H1 (cell line): Measurements from ENCODE around the gene EPB41L4A. TPM values are rescaled to one million over a fixed set of nuclear protein-coding genes. Genes with fewer than 3 reads are reported as not detected.

Experiments used
- CTCF ChIA-PET: fragments of 300-600 bp; sonication (Branson Sonifier 250); formaldehyde crosslinking; loops from one replicate; lab custom pipeline; 2021; ENCODE audit not compliant: partially characterized antibody; lab: Charles Lee
- POLR2A ChIA-PET: fragments of 300-600 bp; sonication (Branson Sonifier 250); formaldehyde crosslinking; loops from one replicate; lab custom pipeline; 2021; ENCODE audit warnings: inconsistent platforms; ENCODE audit not compliant: partially characterized antibody; lab: Charles Lee
- DNase-seq, 2 experiments: peaks; one replicate each; pipeline versions ENCODE4 v3.0.0 to v3.0.0-alpha.2; 2010 to 2022; ENCODE audit warnings: low spot score in 2 of 2, low read depth in 1 of 2, mixed read lengths in 1 of 2
- FAIRE-seq: peaks from 2 replicates; lab custom pipeline; 2011; peaks lifted over from hg19 to GRCh38; lab: Jason Lieb, UNC
- H2AFZ ChIP-seq: 2 replicates; pipeline ENCODE4 v1.8.1; 2012; ENCODE audit warnings: low read length, inconsistent platforms
- H2AK5ac ChIP-seq: 2 replicates; pipeline ENCODE4 v1.6.1; 2013; ENCODE audit warnings: low read depth, low read length
- H2BK120ac ChIP-seq: replicated peaks from 2 replicates; pipeline ENCODE3; 2013; ENCODE audit warnings: low read depth, low read length, inconsistent platforms
- H2BK12ac ChIP-seq: 2 replicates; pipeline ENCODE4 v1.6.1; 2013; ENCODE audit warnings: low read depth, low read length
- H2BK15ac ChIP-seq: 2 replicates; pipeline ENCODE4 v1.6.1; 2013; ENCODE audit warnings: low read length
- H2BK20ac ChIP-seq: 2 replicates; pipeline ENCODE4 v1.6.1; 2013; ENCODE audit warnings: low read length
- H2BK5ac ChIP-seq: 2 replicates; pipeline ENCODE4 v1.6.1; 2013; ENCODE audit warnings: low read depth, low read length
- H3K14ac ChIP-seq: 2 replicates; pipeline ENCODE4 v1.6.1; 2013; ENCODE audit warnings: inconsistent platforms; ENCODE audit not compliant: insufficient read length
- H3K18ac ChIP-seq: 2 replicates; pipeline ENCODE4 v1.6.1; 2013; ENCODE audit warnings: low read length; ENCODE audit errors: extremely low read depth
- H3K23ac ChIP-seq: 2 replicates; pipeline ENCODE4 v1.6.1; 2013; ENCODE audit warnings: inconsistent platforms; ENCODE audit not compliant: insufficient read length
- H3K23me2 ChIP-seq: 2 replicates; pipeline ENCODE4 v1.6.1; 2013; ENCODE audit warnings: low read depth, low read length
- H3K27ac ChIP-seq: 2 replicates; pipeline ENCODE4 v1.6.1; 2011; ENCODE audit warnings: low read depth, low read length, inconsistent platforms
- H3K27me3 ChIP-seq, 4 experiments: replicated peaks in 1 of 4; 1 replicate in 1 of 4; 2 replicates in 3 of 4; pipeline versions ENCODE4 v1.6.1 to v1.8.1; 2011 to 2013; ENCODE audit warnings: low read length in 3 of 4, mild to moderate bottlenecking in 3 of 4, inconsistent platforms in 2 of 4, mixed read lengths in 2 of 4, moderate library complexity in 1 of 4; ENCODE audit not compliant: control insufficient read depth in 3 of 4, insufficient read depth in 3 of 4; ENCODE audit errors: extremely low read depth in 1 of 4
- H3K36me3 ChIP-seq, 4 experiments: 2 replicates each; pipeline versions ENCODE4 v1.6.1 to v1.8.1; 2011 to 2013; ENCODE audit warnings: mild to moderate bottlenecking in 4 of 4, low read length in 3 of 4, moderate library complexity in 2 of 4, control low read depth in 1 of 4, inconsistent platforms in 1 of 4; ENCODE audit not compliant: insufficient read depth in 4 of 4, control insufficient read depth in 2 of 4
- H3K4ac ChIP-seq: replicated peaks from 2 replicates; pipeline ENCODE3; 2013; ENCODE audit warnings: low read length, low read depth, mixed read lengths, inconsistent platforms; ENCODE audit not compliant: insufficient read length
- H3K4me1 ChIP-seq, 4 experiments: replicated peaks in 1 of 4; 1 replicate in 1 of 4; 2 replicates in 3 of 4; pipeline versions ENCODE4 v1.6.1 to v1.8.1; 2011 to 2013; ENCODE audit warnings: low read length in 3 of 4, inconsistent platforms in 2 of 4, mixed read lengths in 1 of 4; ENCODE audit not compliant: insufficient read depth in 4 of 4, control insufficient read depth in 3 of 4
- H3K4me2 ChIP-seq, 2 experiments: 2 replicates each; pipeline versions ENCODE4 v1.6.1 to v1.8.1; 2011 to 2013; ENCODE audit warnings: low read depth in 2 of 2, low read length in 2 of 2, control low read depth in 1 of 2, inconsistent platforms in 1 of 2, mild to moderate bottlenecking in 1 of 2; ENCODE audit not compliant: insufficient read depth in 1 of 2
- H3K4me3 ChIP-seq, 4 experiments: fragments of 200-600, 300-600 bp in 1 of 4; sonication (generic), shearing (Covaris generic), sonication (Bioruptor Twin) in 1 of 4; 2 replicates each; pipeline versions ENCODE4 v1.5.1 to v1.8.1; 2011 to 2016; ENCODE audit warnings: low read length in 4 of 4, low read depth in 3 of 4, control low read depth in 2 of 4, inconsistent platforms in 2 of 4, mild to moderate bottlenecking in 2 of 4, mixed read lengths in 1 of 4, moderate library complexity in 1 of 4; ENCODE audit not compliant: insufficient read depth in 2 of 4; ENCODE audit errors: extremely low read depth in 1 of 4
- H3K56ac ChIP-seq: replicated peaks from 2 replicates; pipeline ENCODE3; 2013; ENCODE audit warnings: low read depth, mild to moderate bottlenecking, mixed read lengths, low read length, inconsistent platforms; ENCODE audit not compliant: insufficient read length
- H3K79me1 ChIP-seq: 2 replicates; pipeline ENCODE4 v1.6.1; 2013; ENCODE audit warnings: low read depth, low read length, control low read depth
- H3K79me2 ChIP-seq, 2 experiments: 2 replicates each; pipeline versions ENCODE4 v1.6.1 to v1.8.1; 2012 to 2013; ENCODE audit warnings: low read length in 2 of 2, mild to moderate bottlenecking in 2 of 2, inconsistent platforms in 1 of 2; ENCODE audit not compliant: insufficient read depth in 2 of 2, control insufficient read depth in 1 of 2
- H3K9ac ChIP-seq, 4 experiments: replicated peaks in 1 of 4; 1 replicate in 1 of 4; 2 replicates in 3 of 4; pipeline versions ENCODE4 v1.6.1 to v1.8.1; 2011 to 2013; ENCODE audit warnings: low read depth in 3 of 4, low read length in 3 of 4, control low read depth in 2 of 4, mild to moderate bottlenecking in 2 of 4, moderate library complexity in 2 of 4, inconsistent platforms in 1 of 4; ENCODE audit errors: extremely low read depth in 1 of 4
- H3K9me3 ChIP-seq, 2 experiments: 2 replicates each; pipeline versions ENCODE4 v1.6.1 to v1.8.1; 2012 to 2013; ENCODE audit warnings: mild to moderate bottlenecking in 2 of 2, moderate library complexity in 2 of 2, control low read depth in 1 of 2, inconsistent platforms in 1 of 2, low read depth in 1 of 2, low read length in 1 of 2, mixed read lengths in 1 of 2; ENCODE audit not compliant: insufficient read depth in 2 of 2
- H4K20me1 ChIP-seq, 2 experiments: replicated peaks in 1 of 2; 2 replicates each; pipeline versions ENCODE3 to v1.8.1; 2011 to 2013; ENCODE audit warnings: inconsistent platforms in 2 of 2, low read length in 2 of 2, mild to moderate bottlenecking in 1 of 2; ENCODE audit not compliant: insufficient read depth in 2 of 2, control insufficient read depth in 1 of 2
- H4K5ac ChIP-seq: 2 replicates; pipeline ENCODE4 v1.6.1; 2013; ENCODE audit warnings: low read length, low read depth, mixed read lengths, inconsistent platforms; ENCODE audit not compliant: insufficient read length
- H4K8ac ChIP-seq: 2 replicates; pipeline ENCODE4 v1.8.0; 2013; ENCODE audit warnings: mild to moderate bottlenecking, moderate library complexity, low read length, inconsistent platforms; ENCODE audit not compliant: insufficient read depth; ENCODE audit errors: extremely low read depth
- H4K91ac ChIP-seq: replicated peaks from 2 replicates; pipeline ENCODE3; 2013; ENCODE audit warnings: low read length, mixed read lengths, inconsistent platforms; ENCODE audit not compliant: insufficient read length
- ASH2L ChIP-seq: fragments of 200-600, 300-600 bp; sonication (generic); IDR thresholded peaks from one replicate; pipeline ENCODE4 v1.7.1; 2017; ENCODE audit warnings: low read length
- BACH1 ChIP-seq: IDR thresholded peaks from 2 replicates; pipeline ENCODE4 v1.6.1; 2012; ENCODE audit warnings: low read length, improper control_type of control experiment
- KDM4A ChIP-seq: IDR thresholded peaks from one replicate; pipeline ENCODE4 v1.7.1; 2012; ENCODE audit warnings: low read depth, mild to moderate bottlenecking, moderate library complexity, low read length, inconsistent platforms; ENCODE audit not compliant: severe bottlenecking
- RFX5 ChIP-seq: IDR thresholded peaks from 2 replicates; pipeline ENCODE4 v1.6.1; 2011; ENCODE audit warnings: low read depth, low read length, improper control_type of control experiment, borderline replicate concordance
- RNF2 ChIP-seq: fragments of 200-900, 300-1000 bp; sonication (generic); IDR thresholded peaks from 2 replicates; pipeline ENCODE4 v1.7.1; 2016; ENCODE audit warnings: borderline replicate concordance, low read depth, mild to moderate bottlenecking, antibody characterized with exemption, low read length; ENCODE audit not compliant: poor library complexity, severe bottlenecking; ENCODE audit errors: missing control alignments
- SRF ChIP-seq: IDR thresholded peaks from 2 replicates; pipeline ENCODE4 v1.6.1; 2011; ENCODE audit warnings: mild to moderate bottlenecking, low read depth, low read length, moderate library complexity
- TCF12 ChIP-seq: IDR thresholded peaks from 2 replicates; pipeline ENCODE4 v1.6.1; 2011; ENCODE audit warnings: low read depth, mild to moderate bottlenecking, low read length
- WGBS, 2 experiments: shearing (Covaris generic) in 1 of 2; methylation state at CpG; one replicate each; pipeline versions ENCODE4 v1.1.6 to v1.1.7; 2013 to 2015; ENCODE audit warnings: low lambda C conversion rate in 2 of 2, mixed read lengths in 2 of 2, inconsistent platforms in 1 of 2, low coverage in 1 of 2, missing lambda C conversion rate in 1 of 2; ENCODE audit not compliant: insufficient replicate concordance in 2 of 2, insufficient coverage in 1 of 2, insufficient read length in 1 of 2; ENCODE audit errors: extremely low coverage in 1 of 2, missing lambda C conversion rate in 1 of 2; 5-methylcytosine and 5-hydroxymethylcytosine counted together
- polyA plus RNA-seq, 7 experiments: library from polyadenylated mRNA; depleted of rRNA in 3 of 7; stranded (reverse) in 5 of 7; unstranded in 2 of 7; fragments of >200 nt in 5 of 7; fragments of 200-250 nt in 2 of 7; gene quantifications; 1 replicate in 5 of 7; 2 replicates in 1 of 7; 4 replicates in 1 of 7; pipeline versions ENCODE4 v1.2.1 to v1.2.3, GENCODE V29; 2011 to 2013; ENCODE audit warnings: missing spikeins in 2 of 7, mixed read lengths in 2 of 7
- total RNA-seq: library from RNA; stranded (reverse); fragmentation: NEBNext Ultra II Directional; extraction: Animal tissue kit (Norgen Biotek cat#: 25700); gene quantifications from 2 replicates; pipeline ENCODE4 v1.2.1, GENCODE V29; 2021
- TF ChIP-seq, protein P1 (sequence below), 3 experiments: IDR thresholded peaks; 1 replicate in 2 of 3; 2 replicates in 1 of 3; pipeline versions ENCODE4 v1.5.1 to v1.6.1; 2011; ENCODE audit warnings: low read length in 3 of 3, mild to moderate bottlenecking in 3 of 3, inconsistent platforms in 2 of 3, low read depth in 1 of 3, moderate library complexity in 1 of 3; ENCODE audit not compliant: insufficient read depth in 1 of 3; ENCODE audit errors: control extremely low read depth in 1 of 3
- TF ChIP-seq, protein P2 (sequence below): IDR thresholded peaks from 2 replicates; pipeline ENCODE4 v1.6.1; 2012; ENCODE audit warnings: low read length, inconsistent platforms

EPB41L4A gene
- total and polyA plus RNA-seq, 2 of the 8 experiments (the other 6 are each of a cell fraction or from before 2014, with no cell fraction given) = 1.6 to 4.6 TPM

DNA sequence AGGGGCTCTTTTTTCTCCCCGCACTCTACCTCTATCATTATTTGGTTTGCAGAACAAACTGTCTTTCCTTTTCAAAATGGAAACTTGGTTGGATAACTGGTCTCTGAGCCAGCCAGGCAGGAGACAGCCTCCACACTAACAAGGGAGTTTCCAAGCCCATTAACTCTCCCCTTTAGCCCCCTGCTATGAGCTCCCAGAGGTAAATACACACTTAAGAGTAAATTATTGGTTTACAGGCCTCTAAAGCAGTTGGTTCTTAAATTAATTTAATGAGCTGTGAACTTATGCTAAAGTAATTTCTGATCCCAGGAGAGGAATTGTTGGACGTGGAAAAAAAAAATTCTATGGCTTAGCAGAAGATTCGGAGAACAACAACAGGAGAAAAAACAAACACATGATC, 30.3 kb downstream of the EPB41L4A start:
- POLR2A ChIA-PET = no interaction called here
- H3K79me1 ChIP-seq = no peaks in the 10 kb centered on the region
- no peak overlapping the region for H2BK20ac ChIP-seq
- FAIRE-seq (no peak), DNase-seq (no peak)
- no peak overlapping the region for H4K8ac ChIP-seq
- no peak overlapping the region for H3K4ac ChIP-seq
- H4K20me1 ChIP-seq = no peaks in the 10 kb centered on the region
- H2BK15ac ChIP-seq = no peak overlapping the region
- H3K9ac ChIP-seq = no peak overlapping the region
- H3K27me3 ChIP-seq = no peaks in the 10 kb centered on the region
- H2BK5ac ChIP-seq = no peak overlapping the region
- H2BK120ac ChIP-seq = no peak overlapping the region
- H3K4me3 ChIP-seq = no peak overlapping the region
- peaks cover 0 to 8% (median 2%) of the 10 kb centered on the region in 4 experiments; a peak in 2 of 7 replicates for H3K4me1 ChIP-seq
- no peak overlapping the region for H3K14ac ChIP-seq
- WGBS, 2 experiments = 83% methylated on average over 3 of the region's 3 CpGs; no CpG with 5 or more reads in 1 of the 2 experiments
- H3K23ac ChIP-seq = no peak overlapping the region
- H4K91ac ChIP-seq = no peak overlapping the region
- no peaks in the 10 kb centered on the region for H3K23me2 ChIP-seq
- H3K79me2 ChIP-seq = no peaks in the 10 kb centered on the region
- CTCF ChIA-PET = interaction anchor here (1.1 to 3.7 kb wide), 5 partner anchors 10 to 214 kb away, joined by 3 to 16 read pairs (median 4); no protein-coding TSS in a partner anchor
- H3K56ac ChIP-seq = no peak overlapping the region
- H3K4me2 ChIP-seq = no peak overlapping the region
- H3K9me3 ChIP-seq = no peaks in the 10 kb centered on the region; a peak in 1 of 4 replicates
- H4K5ac ChIP-seq = no peak overlapping the region
- H2AFZ ChIP-seq = no peak overlapping the region
- no peak overlapping the region for H2AK5ac ChIP-seq
- H3K36me3 ChIP-seq = no peaks in the 10 kb centered on the region
- H3K18ac ChIP-seq = no peak overlapping the region
- no peak overlapping the region for H3K27ac ChIP-seq
- H2BK12ac ChIP-seq = no peak overlapping the region
- TF ChIP-seq SRF = no peak
- TF ChIP-seq, protein P1, sequence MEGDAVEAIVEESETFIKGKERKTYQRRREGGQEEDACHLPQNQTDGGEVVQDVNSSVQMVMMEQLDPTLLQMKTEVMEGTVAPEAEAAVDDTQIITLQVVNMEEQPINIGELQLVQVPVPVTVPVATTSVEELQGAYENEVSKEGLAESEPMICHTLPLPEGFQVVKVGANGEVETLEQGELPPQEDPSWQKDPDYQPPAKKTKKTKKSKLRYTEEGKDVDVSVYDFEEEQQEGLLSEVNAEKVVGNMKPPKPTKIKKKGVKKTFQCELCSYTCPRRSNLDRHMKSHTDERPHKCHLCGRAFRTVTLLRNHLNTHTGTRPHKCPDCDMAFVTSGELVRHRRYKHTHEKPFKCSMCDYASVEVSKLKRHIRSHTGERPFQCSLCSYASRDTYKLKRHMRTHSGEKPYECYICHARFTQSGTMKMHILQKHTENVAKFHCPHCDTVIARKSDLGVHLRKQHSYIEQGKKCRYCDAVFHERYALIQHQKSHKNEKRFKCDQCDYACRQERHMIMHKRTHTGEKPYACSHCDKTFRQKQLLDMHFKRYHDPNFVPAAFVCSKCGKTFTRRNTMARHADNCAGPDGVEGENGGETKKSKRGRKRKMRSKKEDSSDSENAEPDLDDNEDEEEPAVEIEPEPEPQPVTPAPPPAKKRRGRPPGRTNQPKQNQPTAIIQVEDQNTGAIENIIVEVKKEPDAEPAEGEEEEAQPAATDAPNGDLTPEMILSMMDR (IDR thresholded peaks at IDR 0.05; ENCODE audit: control extremely low read depth in 1 of 3, insufficient read depth in 1 of 3, low read depth in 1 of 3, low read length in 3 of 3) = no peak
- no peak for TF ChIP-seq TCF12
- TF ChIP-seq RFX5 = no peak
- TF ChIP-seq BACH1 = no peak
- TF ChIP-seq ASH2L = no peak
- TF ChIP-seq, protein P2, sequence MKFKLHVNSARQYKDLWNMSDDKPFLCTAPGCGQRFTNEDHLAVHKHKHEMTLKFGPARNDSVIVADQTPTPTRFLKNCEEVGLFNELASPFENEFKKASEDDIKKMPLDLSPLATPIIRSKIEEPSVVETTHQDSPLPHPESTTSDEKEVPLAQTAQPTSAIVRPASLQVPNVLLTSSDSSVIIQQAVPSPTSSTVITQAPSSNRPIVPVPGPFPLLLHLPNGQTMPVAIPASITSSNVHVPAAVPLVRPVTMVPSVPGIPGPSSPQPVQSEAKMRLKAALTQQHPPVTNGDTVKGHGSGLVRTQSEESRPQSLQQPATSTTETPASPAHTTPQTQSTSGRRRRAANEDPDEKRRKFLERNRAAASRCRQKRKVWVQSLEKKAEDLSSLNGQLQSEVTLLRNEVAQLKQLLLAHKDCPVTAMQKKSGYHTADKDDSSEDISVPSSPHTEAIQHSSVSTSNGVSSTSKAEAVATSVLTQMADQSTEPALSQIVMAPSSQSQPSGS = no peak
- TF ChIP-seq RNF2 = no peak
- no peak for TF ChIP-seq KDM4A
